SU-DHL-6 (cell line): Measurements from ENCODE around the gene MYL6.

Source experiments
- H2AFZ ChIP-seq: fragments of 200-600 bp; sonication (generic); 2 replicates; pipeline ENCODE4 v1.6.1; 2014; ENCODE audit warnings: low read depth, mild to moderate bottlenecking, moderate library complexity, mixed read lengths, antibody characterized with exemption, low read length; ENCODE audit not compliant: severe bottlenecking
- H3F3A ChIP-seq: fragments of 200-600 bp; shearing (Covaris generic); 2 replicates; pipeline ENCODE4 v1.6.0; 2016; ENCODE audit warnings: antibody characterized with exemption, mild to moderate bottlenecking; ENCODE audit not compliant: insufficient read depth
- H3K27ac ChIP-seq: fragments of 200-600 bp; sonication (generic); 2 replicates; pipeline ENCODE4 v1.5.1; 2016; ENCODE audit warnings: low read depth, mild to moderate bottlenecking, low read length, moderate library complexity, mixed read lengths
- H3K27me3 ChIP-seq: fragments of 200-600 bp; sonication (generic), shearing (Covaris generic); 2 replicates; pipeline ENCODE4 v1.6.0; 2014; ENCODE audit warnings: mild to moderate bottlenecking, low read length
- H3K36me3 ChIP-seq: fragments of 200-600 bp; sonication (generic); 2 replicates; pipeline ENCODE4 v1.6.1; 2014; ENCODE audit warnings: mild to moderate bottlenecking, low read length, mixed read lengths
- H3K4me2 ChIP-seq: fragments of 300-600, 200-600 bp; shearing (Covaris generic), sonication (generic); 2 replicates; pipeline ENCODE4 v1.6.0; 2014; ENCODE audit warnings: low read length, low read depth, mild to moderate bottlenecking; ENCODE audit not compliant: poor library complexity, severe bottlenecking
- H3K4me3 ChIP-seq: fragments of 200-600 bp; sonication (generic); 2 replicates; pipeline ENCODE4 v1.5.1; 2014; ENCODE audit warnings: antibody characterized with exemption, low read length, mild to moderate bottlenecking, mixed read lengths; ENCODE audit not compliant: insufficient read depth, poor library complexity, severe bottlenecking
- H3K79me2 ChIP-seq: fragments of 200-600 bp; sonication (generic); 2 replicates; pipeline ENCODE4 v1.6.1; 2014; ENCODE audit warnings: mild to moderate bottlenecking, low read length, moderate library complexity; ENCODE audit not compliant: insufficient read depth
- H3K9ac ChIP-seq: fragments of 200-600 bp; sonication (generic); 2 replicates; pipeline ENCODE4 v1.7.0; 2014; ENCODE audit warnings: mild to moderate bottlenecking, low read length
- H3K9me2 ChIP-seq: fragments of 200-600 bp; sonication (generic); replicated peaks from 2 replicates; pipeline ENCODE4 v1.6.1; 2014; ENCODE audit warnings: low read length; ENCODE audit not compliant: insufficient read depth
- H3K9me3 ChIP-seq: fragments of 200-600 bp; sonication (generic); 2 replicates; pipeline ENCODE4 v1.6.1; 2014; ENCODE audit warnings: low read length, mixed read lengths; ENCODE audit not compliant: insufficient read depth
- H4K20me1 ChIP-seq: fragments of 200-600 bp; sonication (generic); 2 replicates; pipeline ENCODE4 v1.6.1; 2014; ENCODE audit warnings: low read depth, mild to moderate bottlenecking, antibody characterized with exemption, low read length, moderate library complexity, mixed read lengths
- CTCF ChIP-seq: fragments of 200-600 bp; sonication (generic); IDR thresholded peaks from one replicate; pipeline ENCODE4 v1.5.1; 2017; ENCODE audit warnings: antibody characterized with exemption, mild to moderate bottlenecking, low read length, moderate library complexity; ENCODE audit not compliant: insufficient read depth, poor library complexity, severe bottlenecking
- EZH2phosphoT487 ChIP-seq: fragments of 200-600 bp; sonication (generic), shearing (Covaris generic); conservative IDR thresholded peaks from 2 replicates; pipeline ENCODE4 v1.6.1; 2018; ENCODE audit warnings: mild to moderate bottlenecking, antibody characterized with exemption, low read length, moderate library complexity, mixed read lengths

Gene MYL6

GRCh38 chr12:56188778-56189098 lies 30.6 kb downstream of the MYL6 start:
- H3K9ac ChIP-seq, result peak overlapping the region; percentile 92
- H4K20me1 ChIP-seq, result no peaks in the 10 kb centered on the region
- H3K9me3 ChIP-seq, result no peaks in the 10 kb centered on the region
- peaks cover 20% of the 10 kb centered on the region for H3F3A ChIP-seq
- no peaks in the 10 kb centered on the region for H3K9me2 ChIP-seq
- TF ChIP-seq EZH2phosphoT487 (no peak), CTCF (no peak)
- peak overlapping the region; percentile 97 for H3K4me3 ChIP-seq
- H3K79me2 ChIP-seq, result peaks cover 25% of the 10 kb centered on the region
- peak overlapping the region; percentile 48 for H3K27ac ChIP-seq
- peak overlapping the region; percentile 67 for H3K4me2 ChIP-seq
- H3K36me3 ChIP-seq, result peaks cover 7% of the 10 kb centered on the region
- no peaks in the 10 kb centered on the region for H3K27me3 ChIP-seq
- H2AFZ ChIP-seq, result no peak overlapping the region

- TF ChIP-seq CTCF (peak; percentile 44), EZH2phosphoT487 (no peak)
- H3K27ac ChIP-seq, result peak within 1 kb of the TSS; percentile 67
- H2AFZ ChIP-seq, result peak within 1 kb of the TSS; percentile 92
Measured at GRCh38 chr12:56189099-56189917, 31.1 kb downstream of the MYL6 start, which contains the start of gene SMARCC2. Gene SMARCC2, minus strand, starts transcription at chr12:56189483. Its CDS starts 22 bp downstream, at chr12:56189461.

GRCh38 chr12:56189918-56190694 lies 31.9 kb downstream of the MYL6 start:
- H3K27me3 ChIP-seq, result no peaks in the 10 kb centered on the region
- H3K4me3 ChIP-seq, result peak overlapping the region; percentile 64
- H3K27ac ChIP-seq, result peak overlapping the region; percentile 67
- TF ChIP-seq EZH2phosphoT487, result no peak
- TF ChIP-seq CTCF, result no peak
- no peaks in the 10 kb centered on the region for H4K20me1 ChIP-seq
- H3F3A ChIP-seq, result peaks cover 23% of the 10 kb centered on the region
- no peaks in the 10 kb centered on the region; the same call in 1 of the 2 replicates for H3K36me3 ChIP-seq
- H3K79me2 ChIP-seq, result peaks cover 25% of the 10 kb centered on the region
- H2AFZ ChIP-seq, result peak overlapping the region; percentile 92
- H3K9me3 ChIP-seq, result no peaks in the 10 kb centered on the region
- H3K9me2 ChIP-seq, result no peaks in the 10 kb centered on the region
- peak overlapping the region; percentile 92 for H3K9ac ChIP-seq
- peak overlapping the region; percentile 81 for H3K4me2 ChIP-seq

More at GRCh38 chr12:56189099-56189917, 31.1 kb downstream of the MYL6 start, which contains the start of gene SMARCC2:
- Histone ChIP-seq H3K9me3 (no peaks in the 10 kb centered on the region), H3K4me2 (peak within 1 kb of the TSS; percentile 81), H4K20me1 (no peaks in the 10 kb centered on the region), H3F3A (peaks cover 20% of the 10 kb centered on the region), H3K9ac (peak within 1 kb of the TSS; percentile 92), H3K79me2 (peaks cover 25% of the 10 kb centered on the region), H3K36me3 (peaks cover 4% of the 10 kb centered on the region), H3K4me3 (peak within 1 kb of the TSS; percentile 97), H3K27me3 (no peaks in the 10 kb centered on the region), H3K9me2 (no peaks in the 10 kb centered on the region)
